GM10266 (cell line): ENCODE results near the gene PTGIR.

Source experiments
- DNase-seq: peaks from one replicate; pipeline ENCODE4 v3.0.0; 2012; ENCODE audit errors: extremely low spot score
- TF ChIP-seq, protein P1 (sequence below): IDR thresholded peaks from 2 replicates; pipeline ENCODE4 v1.5.1; 2012; ENCODE audit warnings: mild to moderate bottlenecking, low read depth; ENCODE audit not compliant: control insufficient read depth, insufficient read depth; ENCODE audit errors: missing control alignments

Gene PTGIR

DNA sequence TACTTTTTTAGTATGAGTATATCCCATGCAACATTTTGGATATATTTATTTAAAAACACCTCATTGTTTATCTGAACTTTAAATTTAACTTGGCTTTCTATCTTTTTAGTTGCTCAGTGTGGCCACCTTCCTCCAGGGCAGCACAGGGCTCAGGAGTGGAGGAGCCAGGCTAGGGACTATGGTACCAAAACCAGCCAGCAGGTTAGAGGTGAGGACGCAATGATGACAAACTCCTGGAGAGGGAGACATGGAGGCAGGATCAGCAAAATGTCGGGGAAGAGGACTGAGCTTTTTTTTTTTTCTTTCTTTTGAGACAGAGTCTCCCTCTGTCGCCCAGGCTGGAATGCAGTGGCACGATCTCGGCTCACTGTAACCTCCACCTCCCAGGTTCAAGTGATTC lies 53.4 kb downstream of the PTGIR start:
- DNase-seq, result no peak
- TF ChIP-seq, protein P1, sequence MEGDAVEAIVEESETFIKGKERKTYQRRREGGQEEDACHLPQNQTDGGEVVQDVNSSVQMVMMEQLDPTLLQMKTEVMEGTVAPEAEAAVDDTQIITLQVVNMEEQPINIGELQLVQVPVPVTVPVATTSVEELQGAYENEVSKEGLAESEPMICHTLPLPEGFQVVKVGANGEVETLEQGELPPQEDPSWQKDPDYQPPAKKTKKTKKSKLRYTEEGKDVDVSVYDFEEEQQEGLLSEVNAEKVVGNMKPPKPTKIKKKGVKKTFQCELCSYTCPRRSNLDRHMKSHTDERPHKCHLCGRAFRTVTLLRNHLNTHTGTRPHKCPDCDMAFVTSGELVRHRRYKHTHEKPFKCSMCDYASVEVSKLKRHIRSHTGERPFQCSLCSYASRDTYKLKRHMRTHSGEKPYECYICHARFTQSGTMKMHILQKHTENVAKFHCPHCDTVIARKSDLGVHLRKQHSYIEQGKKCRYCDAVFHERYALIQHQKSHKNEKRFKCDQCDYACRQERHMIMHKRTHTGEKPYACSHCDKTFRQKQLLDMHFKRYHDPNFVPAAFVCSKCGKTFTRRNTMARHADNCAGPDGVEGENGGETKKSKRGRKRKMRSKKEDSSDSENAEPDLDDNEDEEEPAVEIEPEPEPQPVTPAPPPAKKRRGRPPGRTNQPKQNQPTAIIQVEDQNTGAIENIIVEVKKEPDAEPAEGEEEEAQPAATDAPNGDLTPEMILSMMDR, result no peak
